ENCODE data around the gene ACTA1.
A peak's percentile ranks its signal among the peaks of the same experiment; 100 is the strongest.
"Not testable (repeated sequence)": the region's sequence is repeated elsewhere in the genome, so short reads cannot be mapped to it uniquely, and the experiment has no call there.

ACTA1 gene

GRCh38 chr1:229438021-229438420 lies 4.1 kb upstream of the ACTA1 start:
- DNase-seq: no peak

DNA sequence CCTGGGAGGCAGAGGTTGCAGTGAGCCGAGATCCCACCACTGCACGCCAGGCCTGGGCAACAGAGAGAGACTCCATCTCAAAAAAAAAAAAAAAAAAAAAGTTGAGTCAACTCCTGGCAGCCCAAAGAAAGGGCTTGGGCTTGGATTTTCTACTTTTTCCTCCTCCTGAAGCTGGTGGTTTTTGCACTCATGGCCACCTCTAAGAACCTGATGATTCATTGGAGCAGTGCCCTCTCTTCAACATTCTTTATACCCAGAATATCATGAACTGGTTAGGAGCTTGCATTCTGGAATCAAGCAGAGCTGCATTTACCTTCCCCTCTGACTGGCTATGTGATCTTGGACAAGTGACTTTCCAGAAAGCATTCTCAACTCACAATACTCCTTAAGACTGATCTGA lies 3.5 kb upstream of the ACTA1 start:
- no peak for DNase-seq

DNA sequence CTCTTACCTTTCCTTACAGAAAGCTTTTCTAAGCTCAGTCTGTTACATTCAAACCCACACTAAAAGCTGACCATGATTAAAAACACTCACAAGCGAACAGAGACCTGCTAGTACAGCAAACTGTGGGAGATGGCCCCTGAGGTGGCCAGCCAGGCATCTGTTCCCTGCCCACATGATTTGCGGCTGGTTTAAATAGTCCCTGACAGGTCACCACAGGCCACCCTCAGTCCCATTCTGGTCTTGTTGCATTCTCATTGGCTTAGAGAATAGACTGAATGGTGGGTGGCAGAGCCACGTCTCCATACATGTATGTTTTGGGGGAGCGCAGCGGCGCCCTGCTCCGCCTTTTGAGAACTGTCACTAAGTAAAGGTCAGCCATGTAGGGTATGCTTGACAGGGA lies 2.3 kb upstream of the ACTA1 start:
- no peak for DNase-seq

DNA sequence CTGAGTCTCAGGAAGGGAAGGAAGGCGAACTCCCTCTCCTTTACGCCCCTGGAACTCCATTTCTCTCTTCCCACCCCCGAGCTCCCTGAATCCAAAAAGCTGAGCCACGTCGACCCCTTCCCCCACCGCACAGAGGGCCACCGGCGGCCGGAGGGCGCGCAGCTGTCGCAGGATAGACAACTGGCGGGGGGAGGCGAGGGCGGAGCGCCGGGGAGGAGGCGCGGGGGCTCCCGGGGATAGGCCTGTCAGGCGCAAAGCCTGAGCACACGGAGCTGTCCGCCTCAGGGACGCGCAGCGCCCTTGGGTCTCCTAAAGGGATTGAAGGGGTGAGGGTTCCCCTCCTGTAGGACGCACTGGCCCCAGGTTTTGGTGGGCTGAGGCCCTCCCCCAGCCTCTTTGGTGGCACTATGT lies 752 bp upstream of the ACTA1 start:
- peak; percentile 26 for DNase-seq

DNA sequence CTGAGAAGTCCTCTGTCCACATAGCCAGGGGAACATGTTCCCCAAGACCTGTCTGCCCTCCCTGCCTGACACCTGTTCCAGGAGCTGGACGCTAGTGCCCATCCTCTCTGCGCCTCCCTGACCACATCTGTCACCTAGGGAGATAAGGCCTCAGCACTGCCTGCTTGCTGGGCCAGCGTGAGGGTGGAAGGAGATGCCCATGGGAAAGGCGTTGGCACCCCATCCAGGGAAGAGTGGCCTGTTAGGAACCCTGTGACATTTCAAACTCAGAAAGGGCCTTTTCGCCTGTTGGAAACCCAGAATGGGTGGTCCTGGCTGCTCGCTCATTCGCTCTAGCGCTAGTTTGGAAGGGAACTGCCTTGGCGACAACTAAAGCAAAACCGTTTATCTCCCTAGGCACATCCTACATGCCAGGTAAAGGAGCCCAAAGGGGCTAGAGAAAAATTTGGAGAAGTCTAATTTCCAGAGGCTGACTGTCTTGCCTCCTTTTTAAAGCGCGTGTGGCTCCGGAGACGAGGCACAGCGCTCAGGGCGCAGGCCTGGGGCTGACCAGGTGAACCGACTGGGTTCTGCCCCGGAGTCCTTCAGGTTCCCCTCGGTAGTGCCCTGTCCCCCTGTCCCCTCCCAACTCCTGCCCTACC lies 410 bp downstream of the ACTA1 start:
- DNase-seq: no peak

GRCh38 chr1:229432905-229433304 lies 989 bp downstream of the ACTA1 start:
- DNase-seq: no peak

DNA sequence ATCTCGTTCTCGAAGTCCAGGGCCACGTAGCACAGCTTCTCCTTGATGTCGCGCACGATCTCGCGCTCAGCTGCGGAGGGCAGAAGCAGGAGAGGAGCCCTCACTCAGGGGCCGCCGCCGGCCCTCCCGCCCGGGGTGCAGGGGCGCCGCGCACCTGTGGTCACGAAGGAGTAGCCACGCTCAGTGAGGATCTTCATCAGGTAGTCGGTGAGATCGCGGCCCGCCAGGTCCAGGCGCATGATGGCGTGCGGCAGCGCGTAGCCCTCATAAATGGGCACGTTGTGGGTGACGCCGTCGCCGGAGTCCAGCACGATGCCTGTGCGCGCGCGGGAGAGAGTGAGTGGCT lies 1.8 kb downstream of the ACTA1 start:
- DNase-seq: no peak

GRCh38 chr1:229431284-229432115 lies 2.4 kb downstream of the ACTA1 start:
- DNase-seq: no peak

GRCh38 chr1:229430761-229431283 lies 3.1 kb downstream of the ACTA1 start:
- no peak for DNase-seq

DNA sequence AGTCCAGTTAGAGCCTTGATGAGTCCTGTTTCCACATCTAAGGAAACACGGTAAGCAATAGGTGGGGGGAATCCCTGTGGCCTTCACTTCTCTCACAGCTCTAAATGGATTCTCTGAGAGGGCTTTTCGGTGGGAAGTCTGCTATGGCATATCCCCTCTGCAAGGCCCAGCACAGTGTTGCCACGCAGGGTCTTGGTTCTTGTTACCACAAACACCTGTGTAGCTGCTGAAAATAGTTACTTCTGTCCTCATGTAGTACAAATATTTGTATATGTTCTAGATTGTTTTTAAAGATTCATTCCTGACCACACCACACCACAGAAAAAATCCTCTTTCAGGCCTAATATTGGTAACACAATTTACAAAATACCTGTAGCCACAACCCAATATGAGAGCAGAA lies 5.6 kb downstream of the ACTA1 start:
- DNase-seq: no peak

GRCh38 chr1:229427572-229427971 lies 6.3 kb downstream of the ACTA1 start:
- DNase-seq: no peak

DNA sequence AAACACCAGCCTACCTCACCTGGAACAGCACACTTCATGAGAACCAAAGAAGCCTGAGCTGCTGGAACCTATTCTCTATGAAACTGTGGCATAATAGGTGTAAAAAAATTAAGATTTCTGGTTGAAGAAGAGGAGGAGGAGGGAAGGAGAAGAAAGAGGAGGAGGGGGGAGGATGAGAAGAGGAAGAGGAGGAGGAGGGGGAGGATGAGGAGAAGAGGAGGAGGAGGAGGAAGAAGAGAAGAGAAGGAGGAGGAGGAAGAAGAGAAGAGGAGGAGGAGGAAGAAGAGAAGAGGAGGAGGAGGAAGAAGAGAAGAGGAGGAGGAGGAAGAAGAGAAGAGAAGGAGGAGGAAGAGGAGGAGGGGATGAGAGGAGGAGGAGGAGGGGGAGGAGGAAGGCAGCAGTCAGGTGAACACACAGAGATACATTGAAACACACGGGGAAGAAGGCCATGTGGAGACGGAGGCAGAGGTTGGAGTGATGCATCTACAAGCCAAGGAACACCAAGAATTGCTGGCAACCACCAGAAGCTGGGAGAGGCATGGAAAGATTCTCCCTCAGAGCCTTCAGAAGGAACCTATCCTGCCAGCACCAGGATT lies 8.2 kb downstream of the ACTA1 start:
- no peak for DNase-seq

DNA sequence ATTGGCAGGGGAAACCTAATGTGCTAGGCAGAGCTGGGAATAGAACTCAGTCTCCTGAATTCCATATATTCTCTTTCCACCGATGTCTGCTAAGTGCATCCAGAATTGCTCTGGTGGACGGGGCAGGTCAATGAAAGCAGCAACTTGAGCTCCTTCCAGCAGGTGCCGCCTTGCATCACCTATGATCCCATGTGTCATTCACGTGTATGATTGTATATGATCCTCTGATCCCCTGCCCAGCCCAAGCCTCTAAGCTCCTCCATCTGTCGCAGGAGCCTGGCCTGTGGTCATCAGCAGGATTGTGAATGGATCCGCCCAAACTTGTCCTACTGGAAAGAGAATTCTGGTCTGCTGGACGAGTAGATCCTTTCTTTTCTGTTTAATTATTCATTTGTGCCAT lies 13.1 kb downstream of the ACTA1 start:
- DNase-seq: no peak

DNA sequence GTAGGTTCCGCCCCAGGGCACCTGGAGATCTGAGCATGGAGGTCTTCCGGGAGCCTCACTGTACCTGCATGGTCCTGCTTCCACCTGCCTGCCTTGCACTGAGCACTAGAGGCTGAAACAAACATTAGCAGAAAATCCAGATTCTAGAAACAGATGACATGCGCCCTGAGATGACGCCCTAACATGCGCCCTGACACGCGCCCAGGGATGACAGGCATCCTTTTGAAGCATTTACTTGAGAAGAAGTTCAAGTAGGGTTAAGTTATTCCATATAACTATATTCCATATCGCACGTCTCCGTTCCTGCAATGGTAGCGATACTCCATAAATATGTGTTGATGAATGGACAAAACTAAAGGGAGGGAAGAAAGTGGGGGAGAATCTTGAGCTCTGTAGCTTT lies 13.7 kb downstream of the ACTA1 start:
- no peak for DNase-seq

- not testable (repeated sequence) for DNase-seq
Measured at GRCh38 chr1:229418586-229418985, 15.3 kb downstream of the ACTA1 start.

DNA sequence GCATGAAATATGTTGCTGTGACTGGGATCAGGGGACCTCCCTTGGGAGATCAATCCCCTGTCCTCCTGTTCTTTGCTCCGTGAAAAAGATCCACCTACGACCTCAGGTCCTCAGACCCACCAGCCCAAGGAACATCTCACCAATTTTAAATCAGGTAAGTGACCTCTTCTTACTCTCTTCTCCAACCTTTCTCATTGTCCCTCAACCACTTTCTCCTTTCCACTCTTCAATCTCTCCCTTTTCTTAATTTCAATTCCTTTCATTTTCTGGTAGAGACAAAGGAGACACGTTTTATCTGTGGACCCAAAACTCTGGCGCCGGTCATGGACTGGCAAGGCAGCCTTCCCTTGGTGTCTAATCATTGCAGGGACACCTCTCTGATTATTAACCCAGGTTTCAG lies 21.1 kb downstream of the ACTA1 start:
- DNase-seq: not testable (repeated sequence)

DNA sequence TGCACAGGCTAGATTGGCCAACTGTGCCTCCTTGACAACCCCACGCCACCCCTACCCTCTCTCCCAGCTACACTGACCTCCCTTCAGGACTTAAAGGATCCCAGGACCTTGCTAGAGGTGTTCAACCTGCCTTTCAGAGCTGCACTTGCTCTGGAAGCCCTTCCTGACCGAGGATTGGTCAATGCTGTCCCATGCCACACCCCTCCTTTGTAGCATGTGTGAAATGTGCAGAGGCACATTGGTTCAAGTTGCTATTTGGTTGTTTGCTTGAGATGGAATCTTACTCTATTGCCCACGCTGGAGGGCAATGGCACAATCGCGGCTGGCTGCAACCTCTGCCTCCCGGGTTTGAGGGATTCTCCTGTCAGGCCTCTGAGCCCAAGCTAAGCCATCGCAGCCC lies 21.8 kb downstream of the ACTA1 start:
- DNase-seq: no peak

- peak; percentile 30 for DNase-seq
Measured at GRCh38 chr1:229411434-229412055, 22.3 kb downstream of the ACTA1 start.

DNA sequence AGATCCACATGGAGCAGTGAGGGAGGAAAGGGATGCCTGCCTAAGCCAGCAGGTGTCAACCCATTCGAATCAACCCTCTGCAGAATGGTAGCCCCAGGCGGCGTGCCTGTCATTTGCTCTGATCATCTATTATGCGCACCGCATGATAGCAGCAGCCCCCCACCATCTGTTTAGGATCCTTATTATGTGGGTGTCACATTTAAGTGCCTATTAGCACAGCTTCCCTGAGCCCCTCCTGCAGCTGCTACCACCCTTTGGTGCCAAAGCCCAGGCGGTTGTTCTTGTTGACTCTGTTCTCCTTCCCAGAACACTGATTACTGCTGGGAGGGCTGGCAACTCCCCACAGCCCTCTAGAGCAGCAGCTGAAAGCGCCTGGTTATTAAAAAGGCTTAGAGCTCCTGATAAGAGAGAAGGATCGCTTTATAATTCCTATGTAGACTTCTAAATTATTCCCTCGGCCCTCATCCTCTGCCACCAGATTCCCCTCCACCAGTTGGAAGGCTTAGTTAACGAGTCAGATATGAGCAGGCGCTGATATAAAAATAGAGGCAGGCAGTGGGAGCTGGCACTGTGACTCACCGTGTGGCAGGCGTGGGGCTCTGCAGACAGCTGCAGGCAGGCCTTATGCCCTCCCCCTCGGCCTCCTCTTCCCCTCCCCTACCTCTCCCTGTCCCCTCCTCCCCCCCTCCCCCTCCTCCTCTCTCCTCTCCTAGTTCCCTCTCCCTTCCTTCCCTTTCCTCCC lies 23.0 kb downstream of the ACTA1 start:
- DNase-seq: peak; percentile 87

DNA sequence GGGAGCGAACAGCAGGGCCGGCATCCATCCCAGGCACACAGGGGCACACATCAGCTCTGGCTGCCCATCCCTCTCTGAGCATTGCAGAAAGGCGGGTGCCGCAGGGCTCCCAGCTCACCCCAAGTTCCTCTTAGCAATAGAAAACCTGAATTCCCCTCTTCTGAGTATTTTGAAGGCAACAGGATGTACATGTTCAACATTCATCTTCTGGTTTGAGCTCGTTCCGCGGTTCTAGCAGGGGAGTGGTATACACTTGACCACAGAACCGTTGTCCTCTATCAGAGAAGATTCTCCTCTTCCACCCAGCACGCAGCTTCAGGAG lies 23.6 kb downstream of the ACTA1 start:
- DNase-seq: no peak

GRCh38 chr1:229409616-229410369 lies 24.1 kb downstream of the ACTA1 start:
- DNase-seq: no peak

- DNase-seq: no peak
Measured at GRCh38 chr1:229408458-229409037, 25.3 kb downstream of the ACTA1 start.
